Retinal pigment epithelial cell (primary cell): ENCODE results near the gene OOSP4B.

Experiments
- DNase-seq: peaks from one replicate; pipeline ENCODE4 v3.0.0-alpha.2; 2010; ENCODE audit warnings: low read depth
- H3K4me3 ChIP-seq: 2 replicates; pipeline ENCODE4 v1.5.1; 2011; ENCODE audit warnings: mild to moderate bottlenecking, low read length, control low read depth, moderate library complexity
- CTCF ChIP-seq: conservative IDR thresholded peaks from 2 replicates; pipeline ENCODE4 v1.5.1; 2011; ENCODE audit warnings: low read depth, low read length, control low read depth, inconsistent platforms

The OOSP4B gene

GRCh38 chr11:59984368-59984767 lies 32.6 kb upstream of the OOSP4B start:
- DNase-seq: no peak
- H3K4me3 ChIP-seq: no peak overlapping the region
- TF ChIP-seq CTCF: no peak

GRCh38 chr11:59990421-59990820 lies 26.6 kb upstream of the OOSP4B start:
- DNase-seq: no peak
- no peak overlapping the region for H3K4me3 ChIP-seq
- no peak for TF ChIP-seq CTCF

- H3K4me3 ChIP-seq: no peak overlapping the region
- TF ChIP-seq CTCF: no peak
- no peak for DNase-seq
Observed at GRCh38 chr11:59992425-59992824, 24.6 kb upstream of the OOSP4B start.

GRCh38 chr11:59997800-59998199 lies 19.2 kb upstream of the OOSP4B start:
- H3K4me3 ChIP-seq: no peak overlapping the region
- no peak for TF ChIP-seq CTCF
- no peak for DNase-seq

- no peak overlapping the region for H3K4me3 ChIP-seq
- no peak for TF ChIP-seq CTCF
- no peak for DNase-seq
Observed at GRCh38 chr11:59999691-60000090, 17.3 kb upstream of the OOSP4B start.

- no peak overlapping the region for H3K4me3 ChIP-seq
- DNase-seq: no peak
- TF ChIP-seq CTCF: no peak
Observed at GRCh38 chr11:60003729-60004128, 13.3 kb upstream of the OOSP4B start.

GRCh38 chr11:60005360-60005759 lies 11.6 kb upstream of the OOSP4B start:
- H3K4me3 ChIP-seq: no peak overlapping the region
- TF ChIP-seq CTCF: no peak
- no peak for DNase-seq
